ENCODE data around the gene DYNC1I1. TPM values are rescaled to one million over a fixed set of nuclear protein-coding genes. Genes with fewer than 3 reads are reported as not detected.

DYNC1I1 gene
- total RNA-seq, 1 experiment from 2014 or later = 3.2 TPM

DNA sequence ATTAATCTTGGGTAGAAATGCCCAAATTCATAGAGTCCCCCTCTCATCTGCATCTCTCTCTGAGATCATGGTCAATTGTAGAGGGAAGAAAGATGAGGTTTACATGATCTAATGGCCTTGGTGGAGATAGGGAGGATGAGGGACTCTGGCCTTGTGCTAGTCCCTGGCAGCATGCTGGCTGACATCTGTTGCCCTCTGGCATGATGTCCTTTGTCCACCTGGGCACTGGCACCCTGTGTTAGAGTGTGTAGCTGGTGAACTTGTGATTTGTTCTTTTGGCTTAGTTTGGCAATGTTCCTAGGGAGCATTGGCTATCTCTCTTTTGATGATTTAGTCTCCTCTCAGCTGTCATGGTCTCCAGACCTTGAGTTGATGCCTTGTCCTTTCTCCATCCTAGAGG, 103.2 kb downstream of the DYNC1I1 start:
- H3K4me2 ChIP-seq (ENCODE audit: insufficient read depth, insufficient read length, low read length) = no peak overlapping the region
- H3K14ac ChIP-seq (ENCODE audit: insufficient read depth, low read length) = no peak overlapping the region
- H3K9me3 Mint-ChIP-seq = peaks cover 3 to 8% of the 10 kb centered on the region in 2 experiments; a peak in 2 of 5 replicates

More for the DNA sequence above, 103.2 kb downstream of the DYNC1I1 start:
- Histone ChIP-seq H4K91ac (ENCODE audit: insufficient read length, low read depth, low read length) (no peak overlapping the region), H4K20me1 (ENCODE audit: control insufficient read depth, insufficient read depth, insufficient read length) (no peaks in the 10 kb centered on the region), H2AK5ac (ENCODE audit: insufficient read length, low read length) (no peak overlapping the region), H3K9me3 (ENCODE audit: control insufficient read depth, low read depth, low read length) (no peaks in the 10 kb centered on the region), H3T11ph (ENCODE audit: low read length) (no peak overlapping the region), H3K23ac (ENCODE audit: insufficient read length, low read depth, low read length) (no peak overlapping the region), H2BK20ac (ENCODE audit: low read depth, low read length, poor library complexity, severe bottlenecking) (no peak overlapping the region), H4K5ac (ENCODE audit: insufficient read length, low read depth, low read length) (no peak overlapping the region), H3K4me1 (ENCODE audit: insufficient read depth, low read length) (no peaks in the 10 kb centered on the region), H3K18ac (ENCODE audit: insufficient read length, low read depth, low read length) (no peak overlapping the region), H2BK120ac (ENCODE audit: low read depth, low read length, poor library complexity, severe bottlenecking) (no peak overlapping the region), H3K56ac (ENCODE audit: insufficient read length, low read depth, low read length) (no peak overlapping the region), H2AFZ (ENCODE audit: low read length) (no peak overlapping the region), H4K8ac (replicated peaks; ENCODE audit: insufficient read length, low read depth, low read length) (no peak overlapping the region), H3K27ac (ENCODE audit: insufficient read length, low read depth, low read length) (no peak overlapping the region), H3K4ac (ENCODE audit: low read depth, low read length) (no peak overlapping the region), H3K23me2 (ENCODE audit: insufficient read length, low read depth, low read length, poor library complexity, severe bottlenecking) (no peaks in the 10 kb centered on the region), H2BK12ac (ENCODE audit: insufficient read length, low read depth, low read length) (no peak overlapping the region), H3K79me2 (ENCODE audit: insufficient read depth, low read length) (no peaks in the 10 kb centered on the region), H3K9ac (ENCODE audit: extremely low read depth, insufficient read length, low read length) (no peak overlapping the region), H3K27me3 (ENCODE audit: insufficient read depth, low read length) (no peaks in the 10 kb centered on the region), H3K79me1 (ENCODE audit: insufficient read depth, low read depth, low read length, poor library complexity, severe bottlenecking) (no peaks in the 10 kb centered on the region), H2BK15ac (ENCODE audit: low read depth, low read length) (no peak overlapping the region), H2BK5ac (ENCODE audit: insufficient read length, low read length) (no peak overlapping the region)
- no peak for DNase-seq
- Mint-ChIP-seq H3K4me1 (0 out of 4 replicates have a peak, but pooled peaks cover 2% of the 10 kb centered on the region in 2 experiments), H3K36me3 (ENCODE audit: insufficient read depth in 1 of 3, low read depth in 3 of 3) (no peaks in the 10 kb centered on the region), H3K4me3 (no peak overlapping the region), H3K27ac (no peak overlapping the region), H3K27me3 (ENCODE audit: low read depth) (no peaks in the 10 kb centered on the region)
- TF ChIP-seq, protein P1, sequence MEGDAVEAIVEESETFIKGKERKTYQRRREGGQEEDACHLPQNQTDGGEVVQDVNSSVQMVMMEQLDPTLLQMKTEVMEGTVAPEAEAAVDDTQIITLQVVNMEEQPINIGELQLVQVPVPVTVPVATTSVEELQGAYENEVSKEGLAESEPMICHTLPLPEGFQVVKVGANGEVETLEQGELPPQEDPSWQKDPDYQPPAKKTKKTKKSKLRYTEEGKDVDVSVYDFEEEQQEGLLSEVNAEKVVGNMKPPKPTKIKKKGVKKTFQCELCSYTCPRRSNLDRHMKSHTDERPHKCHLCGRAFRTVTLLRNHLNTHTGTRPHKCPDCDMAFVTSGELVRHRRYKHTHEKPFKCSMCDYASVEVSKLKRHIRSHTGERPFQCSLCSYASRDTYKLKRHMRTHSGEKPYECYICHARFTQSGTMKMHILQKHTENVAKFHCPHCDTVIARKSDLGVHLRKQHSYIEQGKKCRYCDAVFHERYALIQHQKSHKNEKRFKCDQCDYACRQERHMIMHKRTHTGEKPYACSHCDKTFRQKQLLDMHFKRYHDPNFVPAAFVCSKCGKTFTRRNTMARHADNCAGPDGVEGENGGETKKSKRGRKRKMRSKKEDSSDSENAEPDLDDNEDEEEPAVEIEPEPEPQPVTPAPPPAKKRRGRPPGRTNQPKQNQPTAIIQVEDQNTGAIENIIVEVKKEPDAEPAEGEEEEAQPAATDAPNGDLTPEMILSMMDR (conservative IDR thresholded peaks at IDR 0.05) = no peak
